ENCODE data around the gene TCF4. TPM values are rescaled to one million over a fixed set of nuclear protein-coding genes. Genes with fewer than 3 reads are reported as not detected.

The TCF4 gene
- total RNA-seq, 2 experiments from 2014 or later, result 75.9 to 76.0 TPM

DNA sequence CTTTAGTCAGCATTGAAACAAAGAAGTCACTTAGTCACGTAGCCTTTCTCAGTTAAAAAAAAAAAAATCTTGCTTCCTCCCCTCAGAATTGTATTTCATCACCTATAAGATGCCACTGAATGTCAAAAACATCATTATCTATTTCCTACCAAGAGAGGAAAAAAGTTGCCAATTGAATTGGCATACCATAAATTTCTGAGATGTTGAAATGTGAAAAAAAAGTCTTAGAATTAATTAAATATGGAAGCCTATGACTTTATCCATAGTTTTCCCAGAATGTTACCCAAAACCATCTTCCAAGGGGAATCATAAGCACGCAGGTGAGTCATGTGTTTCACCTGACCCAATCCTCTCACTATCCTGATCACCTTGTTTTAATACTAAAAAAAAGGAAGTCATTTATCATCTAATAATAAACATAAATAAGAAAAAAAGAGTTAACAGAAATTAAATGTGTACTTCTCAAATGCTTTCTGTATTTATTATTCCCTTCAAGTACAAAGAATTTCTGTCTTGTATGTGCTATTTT is 205.7 kb downstream of the TCF4 start:
- Histone ChIP-seq H3K9me2 (ENCODE audit: insufficient read depth, low read length) (no peaks in the 10 kb centered on the region), H3K4me3 (ENCODE audit: low read depth, low read length, poor library complexity, severe bottlenecking) (no peak overlapping the region), H4K20me1 (ENCODE audit: insufficient read depth, low read length) (no peaks in the 10 kb centered on the region), H3K79me2 (ENCODE audit: insufficient read depth, low read depth, low read length) (peaks cover 30% of the 10 kb centered on the region; the same call in 1 of the 2 replicates), H3K36me3 (ENCODE audit: insufficient read depth, low read length) (peaks cover 40% of the 10 kb centered on the region), H3K9me3 (ENCODE audit: low read length) (peaks cover 18% of the 10 kb centered on the region; the same call in 1 of the 2 replicates), H3K27ac (ENCODE audit: low read depth, low read length, poor library complexity, severe bottlenecking) (no peak overlapping the region), H3K4me1 (ENCODE audit: insufficient read depth, low read length, poor library complexity, severe bottlenecking) (peaks cover 5% of the 10 kb centered on the region), H3K4me2 (ENCODE audit: low read length) (no peak overlapping the region), H2AFZ (ENCODE audit: low read length) (no peak overlapping the region)
- intact Hi-C loops (cut with micrococcal nuclease; ENCODE audit: unreplicated experiment), result no loop called here
- no peak for TF ChIP-seq EZH2phosphoT487 (IDR thresholded peaks at IDR 0.05; ENCODE audit: borderline replicate concordance, low read depth, low read length)
- TF ChIP-seq, protein P1, sequence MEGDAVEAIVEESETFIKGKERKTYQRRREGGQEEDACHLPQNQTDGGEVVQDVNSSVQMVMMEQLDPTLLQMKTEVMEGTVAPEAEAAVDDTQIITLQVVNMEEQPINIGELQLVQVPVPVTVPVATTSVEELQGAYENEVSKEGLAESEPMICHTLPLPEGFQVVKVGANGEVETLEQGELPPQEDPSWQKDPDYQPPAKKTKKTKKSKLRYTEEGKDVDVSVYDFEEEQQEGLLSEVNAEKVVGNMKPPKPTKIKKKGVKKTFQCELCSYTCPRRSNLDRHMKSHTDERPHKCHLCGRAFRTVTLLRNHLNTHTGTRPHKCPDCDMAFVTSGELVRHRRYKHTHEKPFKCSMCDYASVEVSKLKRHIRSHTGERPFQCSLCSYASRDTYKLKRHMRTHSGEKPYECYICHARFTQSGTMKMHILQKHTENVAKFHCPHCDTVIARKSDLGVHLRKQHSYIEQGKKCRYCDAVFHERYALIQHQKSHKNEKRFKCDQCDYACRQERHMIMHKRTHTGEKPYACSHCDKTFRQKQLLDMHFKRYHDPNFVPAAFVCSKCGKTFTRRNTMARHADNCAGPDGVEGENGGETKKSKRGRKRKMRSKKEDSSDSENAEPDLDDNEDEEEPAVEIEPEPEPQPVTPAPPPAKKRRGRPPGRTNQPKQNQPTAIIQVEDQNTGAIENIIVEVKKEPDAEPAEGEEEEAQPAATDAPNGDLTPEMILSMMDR (conservative IDR thresholded peaks at IDR 0.05; ENCODE audit: low read length), result no peak
- DNase-seq (ENCODE audit: low spot score), result no peak
- no TSS peak for BruUV-seq (replicated peaks)
- ChIA-PET CTCF (ENCODE audit: unreplicated experiment) (no interaction called here), POLR2A (interaction anchor here (0.7 to 1.0 kb wide), 4 partner anchors 8 to 1256 kb away, joined by 3 to 4 read pairs (median 4); partner anchors contain the start of gene TXNL1)

DNA sequence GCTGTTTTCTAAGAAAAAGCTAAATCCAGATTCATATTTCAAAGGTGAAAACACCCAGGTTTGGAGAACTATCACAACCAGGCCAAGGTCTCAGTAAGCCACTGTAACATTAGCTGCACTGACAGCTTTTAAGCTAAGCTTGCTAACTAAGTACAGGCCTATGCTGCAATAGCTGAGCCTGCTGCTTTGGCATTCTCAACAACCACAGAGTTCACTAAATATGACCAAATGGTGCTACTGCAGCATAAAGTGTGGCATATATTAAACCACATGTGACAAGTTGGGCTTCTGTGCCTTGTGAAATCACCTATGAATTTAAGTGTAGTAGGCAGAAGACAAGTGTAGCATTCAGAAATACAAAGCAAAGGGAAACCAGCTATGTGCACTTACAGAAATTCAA is 206.7 kb downstream of the TCF4 start:
- Histone ChIP-seq H3K9me2 (ENCODE audit: insufficient read depth, low read length) (no peaks in the 10 kb centered on the region), H4K20me1 (ENCODE audit: insufficient read depth, low read length) (no peaks in the 10 kb centered on the region), H3K4me2 (ENCODE audit: low read length) (no peak overlapping the region), H3K9me3 (ENCODE audit: low read length) (peaks cover 18% of the 10 kb centered on the region; the same call in 1 of the 2 replicates), H3K4me1 (ENCODE audit: insufficient read depth, low read length, poor library complexity, severe bottlenecking) (peaks cover 5% of the 10 kb centered on the region), H3K36me3 (ENCODE audit: insufficient read depth, low read length) (peaks cover 43% of the 10 kb centered on the region), H3K27ac (ENCODE audit: low read depth, low read length, poor library complexity, severe bottlenecking) (no peak overlapping the region), H3K4me3 (ENCODE audit: low read depth, low read length, poor library complexity, severe bottlenecking) (no peak overlapping the region), H3K79me2 (ENCODE audit: insufficient read depth, low read depth, low read length) (peaks cover 30% of the 10 kb centered on the region; the same call in 1 of the 2 replicates), H2AFZ (ENCODE audit: low read length) (no peak overlapping the region)
- ChIA-PET POLR2A (interaction anchor here (1.0 kb wide), 1 partner anchor 9 kb away, joined by 4 read pairs; no protein-coding TSS in a partner anchor), CTCF (ENCODE audit: unreplicated experiment) (no interaction called here)
- TF ChIP-seq, protein P1 (conservative IDR thresholded peaks at IDR 0.05; ENCODE audit: low read length), result no peak
- intact Hi-C loops (cut with micrococcal nuclease; ENCODE audit: unreplicated experiment), result no loop called here
- no peak for DNase-seq (ENCODE audit: low spot score)
- BruUV-seq (replicated peaks), result no TSS peak

DNA sequence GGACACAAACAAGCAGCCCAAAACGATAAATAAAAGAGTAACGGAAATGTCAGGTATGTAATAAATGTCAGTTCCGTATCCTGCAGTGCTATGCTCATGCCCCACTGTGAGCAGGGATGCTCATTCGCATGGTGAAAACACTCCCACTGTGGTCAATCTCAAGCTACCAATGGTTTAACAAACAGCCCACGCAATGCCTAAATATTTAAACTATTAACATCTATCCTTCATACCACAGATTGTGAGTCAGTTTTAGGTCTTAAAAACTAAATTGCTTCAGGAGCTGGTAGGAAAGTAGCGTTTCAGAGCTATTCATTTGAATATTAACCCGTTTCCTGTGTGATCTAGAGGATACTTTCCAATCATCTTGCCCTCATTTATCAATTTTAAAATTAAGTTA is 207.4 kb downstream of the TCF4 start:
- H3K9me2 ChIP-seq (ENCODE audit: insufficient read depth, low read length), result no peaks in the 10 kb centered on the region
- no TSS peak for BruUV-seq (replicated peaks)
- H3K9me3 ChIP-seq (ENCODE audit: low read length), result peaks cover 18% of the 10 kb centered on the region; the same call in 1 of the 2 replicates
- intact Hi-C loops (cut with micrococcal nuclease; ENCODE audit: unreplicated experiment), result no loop called here
- H3K4me3 ChIP-seq (ENCODE audit: low read depth, low read length, poor library complexity, severe bottlenecking), result no peak overlapping the region
- ChIA-PET CTCF (ENCODE audit: unreplicated experiment) (no interaction called here), POLR2A (no interaction called here)
- peaks cover 5% of the 10 kb centered on the region for H3K4me1 ChIP-seq (ENCODE audit: insufficient read depth, low read length, poor library complexity, severe bottlenecking)
- TF ChIP-seq, protein P1 (conservative IDR thresholded peaks at IDR 0.05; ENCODE audit: low read length), result no peak
- TF ChIP-seq EZH2phosphoT487 (IDR thresholded peaks at IDR 0.05; ENCODE audit: borderline replicate concordance, low read depth, low read length), result no peak
- H3K27ac ChIP-seq (ENCODE audit: low read depth, low read length, poor library complexity, severe bottlenecking), result no peak overlapping the region
- H3K79me2 ChIP-seq (ENCODE audit: insufficient read depth, low read depth, low read length), result peaks cover 34% of the 10 kb centered on the region; the same call in 1 of the 2 replicates
- H2AFZ ChIP-seq (ENCODE audit: low read length), result no peak overlapping the region
- no peaks in the 10 kb centered on the region for H4K20me1 ChIP-seq (ENCODE audit: insufficient read depth, low read length)
- no peak for DNase-seq (ENCODE audit: low spot score)
- peaks cover 43% of the 10 kb centered on the region for H3K36me3 ChIP-seq (ENCODE audit: insufficient read depth, low read length)
- H3K4me2 ChIP-seq (ENCODE audit: low read length), result no peak overlapping the region

All from OCI-LY7 (cell line).